ENCODE results near the gene SND1. TPM values are rescaled to one million over a fixed set of nuclear protein-coding genes. Genes with fewer than 3 reads are reported as not detected.

Gene SND1
- total RNA-seq, 3 donors from 2014 or later: 83.5 to 131 (median 120) TPM

DNA sequence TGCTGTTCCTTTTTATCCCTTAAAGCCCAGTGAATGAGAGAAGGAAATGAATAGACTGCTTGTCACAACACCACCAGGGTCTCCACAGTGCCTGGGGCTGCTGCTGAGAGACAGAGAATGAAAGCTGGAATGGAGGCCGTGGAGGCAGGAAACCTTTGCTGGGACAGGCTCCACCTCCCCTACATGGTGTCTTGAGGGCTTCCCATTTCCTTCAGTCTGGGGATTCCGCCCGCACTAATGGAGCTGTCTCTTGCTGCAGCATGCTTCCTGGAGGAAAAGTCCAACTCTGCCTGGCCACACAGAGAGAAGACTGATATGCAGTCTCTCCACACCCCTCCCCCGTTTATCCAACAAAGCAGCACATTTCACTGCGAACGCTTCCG lies 324.7 kb downstream of the SND1 start:
- intact Hi-C loops (cut with DNase I; ENCODE audit: low total_unique reads): no loop called here

DNA sequence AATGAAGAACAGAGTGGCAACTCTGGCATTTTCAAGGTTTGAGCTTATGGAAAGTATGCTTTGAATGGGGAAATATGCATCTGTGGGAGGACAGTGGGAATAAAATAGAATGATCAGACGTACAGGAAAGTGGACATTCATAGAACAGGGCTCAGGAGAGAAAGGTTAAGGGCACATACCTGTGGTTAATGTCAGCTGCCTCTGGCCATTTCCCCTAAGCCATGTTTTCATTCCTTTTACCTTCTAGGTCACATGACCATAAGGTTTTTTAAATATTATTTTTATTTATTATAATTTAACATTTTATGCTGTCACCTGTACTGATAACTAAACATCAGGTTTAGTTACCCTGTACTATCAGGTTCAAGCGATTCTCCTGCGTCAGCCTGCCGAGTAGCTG lies 326.4 kb downstream of the SND1 start:
- Histone ChIP-seq H3K27me3 (no peaks in the 10 kb centered on the region), H3K36me3 (no peaks in the 10 kb centered on the region), H3K4me3 (no peak overlapping the region), H3K9me3 (no peaks in the 10 kb centered on the region), H3K4me1 (no peaks in the 10 kb centered on the region), H3K27ac (no peak overlapping the region)
- DNase-seq (ENCODE audit: low spot score in 2 of 2): no peak
- intact Hi-C loops (cut with DNase I; ENCODE audit: low total_unique reads): no loop called here
- TF ChIP-seq POLR2AphosphoS5 (IDR thresholded peaks at IDR 0.05) (no peak), CTCF (IDR thresholded peaks at IDR 0.05) (no peak), POLR2A (IDR thresholded peaks at IDR 0.05) (no peak)

More for the DNA sequence above, 324.7 kb downstream of the SND1 start:
- no peak for TF ChIP-seq CTCF (IDR thresholded peaks at IDR 0.05)
- no peak for TF ChIP-seq POLR2AphosphoS5 (IDR thresholded peaks at IDR 0.05)
- Histone ChIP-seq H3K4me3 (no peak overlapping the region), H3K4me1 (no peaks in the 10 kb centered on the region), H3K27ac (no peak overlapping the region), H3K36me3 (no peaks in the 10 kb centered on the region), H3K27me3 (no peaks in the 10 kb centered on the region), H3K9me3 (no peaks in the 10 kb centered on the region)
- no peak for DNase-seq (ENCODE audit: low spot score in 2 of 2)

DNA sequence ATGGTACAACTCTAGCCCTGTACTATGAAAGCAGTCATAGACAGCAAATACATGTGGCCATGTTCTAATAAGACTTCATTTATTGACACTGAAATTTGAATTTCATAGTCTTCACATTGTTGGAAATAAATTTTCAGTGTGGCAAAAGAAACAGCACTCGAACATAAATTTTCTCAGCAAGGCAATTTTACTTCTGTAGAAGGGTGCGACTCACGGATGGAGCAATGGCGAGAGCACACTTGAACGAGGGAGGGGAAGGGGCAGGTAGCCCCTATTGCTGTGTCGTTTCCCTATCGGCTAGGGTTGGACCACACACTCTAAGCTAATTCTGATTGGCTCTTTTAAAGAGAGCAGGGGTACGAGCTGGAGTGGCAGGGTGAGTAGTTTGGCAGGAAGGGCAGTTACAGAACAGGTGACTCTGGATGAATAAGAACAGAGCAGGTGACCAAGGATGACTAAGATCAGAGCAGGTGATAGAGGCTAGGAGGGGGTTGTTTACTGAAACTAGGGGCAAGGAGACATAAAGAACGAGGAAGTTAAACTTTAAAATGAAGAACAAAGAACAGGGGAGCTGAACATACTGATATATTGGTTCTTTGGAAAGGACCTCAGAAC lies 327.2 kb downstream of the SND1 start:
- Histone ChIP-seq H3K36me3 (no peaks in the 10 kb centered on the region), H3K9me3 (no peaks in the 10 kb centered on the region), H3K4me3 (no peak overlapping the region), H3K4me1 (no peaks in the 10 kb centered on the region), H3K27ac (no peak overlapping the region), H3K27me3 (no peaks in the 10 kb centered on the region)
- DNase-seq (ENCODE audit: low spot score in 2 of 2): no peak
- intact Hi-C loops (cut with DNase I; ENCODE audit: low total_unique reads): no loop called here
- TF ChIP-seq CTCF (IDR thresholded peaks at IDR 0.05) (no peak), POLR2AphosphoS5 (IDR thresholded peaks at IDR 0.05) (no peak), POLR2A (IDR thresholded peaks at IDR 0.05) (no peak)

DNA sequence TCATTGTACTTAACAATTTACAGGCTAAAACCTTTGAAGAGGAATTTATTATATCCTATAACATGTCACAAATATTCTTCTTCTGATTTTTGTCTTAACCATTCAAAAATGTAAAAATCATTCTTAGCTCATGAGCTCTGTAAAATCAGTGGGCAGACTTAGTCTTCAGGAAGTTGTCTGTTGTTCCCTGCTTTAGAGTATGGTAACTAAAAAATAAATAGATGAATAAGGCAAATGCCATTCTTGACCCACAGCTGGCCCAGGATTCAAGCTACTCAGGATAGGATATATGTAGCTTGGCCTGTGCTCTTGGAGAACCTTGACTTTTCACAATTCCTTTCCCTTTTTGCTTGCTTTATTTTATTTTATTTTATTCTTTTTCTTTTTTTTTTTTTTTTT lies 327.7 kb downstream of the SND1 start:
- no peak for TF ChIP-seq POLR2A (IDR thresholded peaks at IDR 0.05)
- no peak for TF ChIP-seq POLR2AphosphoS5 (IDR thresholded peaks at IDR 0.05)
- no peak for TF ChIP-seq CTCF (IDR thresholded peaks at IDR 0.05)
- no peaks in the 10 kb centered on the region for H3K4me1 ChIP-seq
- no peak overlapping the region for H3K27ac ChIP-seq
- H3K36me3 ChIP-seq: no peaks in the 10 kb centered on the region
- intact Hi-C loops (cut with DNase I; ENCODE audit: low total_unique reads): no loop called here
- no peaks in the 10 kb centered on the region for H3K27me3 ChIP-seq
- no peak for DNase-seq (ENCODE audit: low spot score in 2 of 2)
- no peak overlapping the region for H3K4me3 ChIP-seq
- H3K9me3 ChIP-seq: no peaks in the 10 kb centered on the region

- Histone ChIP-seq H3K27ac (no peak overlapping the region), H3K4me3 (no peak overlapping the region), H3K9me3 (no peaks in the 10 kb centered on the region), H3K4me1 (no peaks in the 10 kb centered on the region), H3K36me3 (no peaks in the 10 kb centered on the region), H3K27me3 (no peaks in the 10 kb centered on the region)
- TF ChIP-seq POLR2AphosphoS5 (IDR thresholded peaks at IDR 0.05) (no peak), POLR2A (IDR thresholded peaks at IDR 0.05) (no peak), CTCF (IDR thresholded peaks at IDR 0.05) (no peak)
- intact Hi-C loops (cut with DNase I; ENCODE audit: low total_unique reads): no loop called here
- DNase-seq (ENCODE audit: low spot score in 2 of 2): no peak
Observed at GRCh38 chr7:127980901-127981300, 328.9 kb downstream of the SND1 start.

Data from breast epithelium (tissue), 4 donors.